HEK293T (cell line): ENCODE measurements around the gene NMUR1.

Experiments used
- CTBP1 ChIP-seq: fragments of 450-650 bp; IDR thresholded peaks from 2 replicates; pipeline ENCODE4 v1.6.1; 2016; ENCODE audit warnings: borderline replicate concordance
- FOXA1 ChIP-seq: fragments of 450-650 bp; IDR thresholded peaks from 2 replicates; pipeline ENCODE4 v1.6.1; 2016; ENCODE audit warnings: mild to moderate bottlenecking
- FOXK2 ChIP-seq: fragments of 450-650 bp; IDR thresholded peaks from 2 replicates; pipeline ENCODE4 v1.6.1; 2016; ENCODE audit warnings: mild to moderate bottlenecking
- NFRKB ChIP-seq: fragments of 450-650 bp; IDR thresholded peaks from 2 replicates; pipeline ENCODE4 v1.6.1; 2016; ENCODE audit warnings: mild to moderate bottlenecking, moderate library complexity
- PKNOX1 ChIP-seq: fragments of 450-650 bp; IDR thresholded peaks from 2 replicates; pipeline ENCODE4 v1.6.1; 2016
- SP1 ChIP-seq: fragments of 450-650 bp; IDR thresholded peaks from 2 replicates; pipeline ENCODE4 v1.6.1; 2017
- SUZ12 ChIP-seq: fragments of 450-650 bp; IDR thresholded peaks from 2 replicates; pipeline ENCODE4 v1.6.1; 2016; ENCODE audit warnings: mild to moderate bottlenecking
- ZNF384 ChIP-seq: fragments of 450-650 bp; IDR thresholded peaks from 2 replicates; pipeline ENCODE4 v1.6.1; 2016

GRCh38 chr2:231522418-231523180 lies 7.6 kb downstream of the NMUR1 start:
- TF ChIP-seq SUZ12 (no peak), FOXA1 (no peak), CTBP1 (no peak), SP1 (no peak), PKNOX1 (no peak), NFRKB (no peak), ZNF384 (no peak), FOXK2 (no peak)
